Type B pancreatic cell (in vitro differentiated cells): Measurements from ENCODE around the gene KPNA6. TPM values are rescaled to one million over a fixed set of nuclear protein-coding genes. Genes with fewer than 3 reads are reported as not detected.

Experiments used
- DNase-seq: peaks from one replicate; pipeline ENCODE4 v3.0.0; 2021; ENCODE audit warnings: mixed read lengths; ENCODE audit not compliant: unreplicated experiment; ENCODE audit errors: extremely low spot score
- H3K27ac Mint-ChIP-seq: 2 replicates; pipeline ENCODE4 v1.8.0; 2021; ENCODE audit warnings: mild to moderate bottlenecking, mixed read lengths
- H3K27me3 Mint-ChIP-seq: 2 replicates; pipeline ENCODE4 v1.8.0; 2021; ENCODE audit warnings: mixed read lengths
- H3K36me3 Mint-ChIP-seq: 2 replicates; pipeline ENCODE4 v1.8.0; 2021; ENCODE audit warnings: mixed read lengths
- H3K4me1 Mint-ChIP-seq: one replicate; pipeline ENCODE4 v1.8.0; 2021; ENCODE audit warnings: mixed read lengths; ENCODE audit not compliant: unreplicated experiment
- H3K4me3 Mint-ChIP-seq: 2 replicates; pipeline ENCODE4 v1.8.0; 2021; ENCODE audit warnings: mild to moderate bottlenecking, mixed read lengths
- H3K9me3 Mint-ChIP-seq: 2 replicates; pipeline ENCODE4 v1.8.0; 2021; ENCODE audit warnings: mixed read lengths
- total RNA-seq: library from RNA; stranded (reverse); gene quantifications from 2 replicates; pipeline ENCODE4 v1.2.1, GENCODE V29; 2021; ENCODE audit warnings: low replicate concordance
- TF ChIP-seq, protein P1 (sequence below): fragments of 200-600 bp; sonication (generic); conservative IDR thresholded peaks from 2 replicates; pipeline ENCODE4 v1.5.0; 2021; ENCODE audit warnings: antibody characterized with exemption, mild to moderate bottlenecking

Gene KPNA6
- total RNA-seq, 1 donor from 2014 or later = 76.2 TPM

DNA sequence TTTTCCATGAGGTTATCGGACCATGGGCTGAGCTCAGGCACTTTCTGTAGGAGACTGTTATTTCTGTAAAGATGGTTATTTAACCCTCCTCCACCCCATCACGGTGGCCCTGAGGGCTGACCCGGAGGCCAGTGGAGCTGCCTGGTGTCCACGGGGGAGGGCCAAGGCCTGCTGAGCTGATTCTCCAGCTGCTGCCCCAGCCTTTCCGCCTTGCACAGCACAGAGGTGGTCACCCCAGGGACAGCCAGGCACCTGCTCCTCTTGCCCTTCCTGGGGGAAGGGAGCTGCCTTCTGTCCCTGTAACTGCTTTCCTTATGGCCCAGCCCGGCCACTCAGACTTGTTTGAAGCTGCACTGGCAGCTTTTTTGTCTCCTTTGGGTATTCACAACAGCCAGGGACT lies 90.0 kb downstream of the KPNA6 start:
- no peaks in the 10 kb centered on the region for H3K27me3 Mint-ChIP-seq
- TF ChIP-seq, protein P1, sequence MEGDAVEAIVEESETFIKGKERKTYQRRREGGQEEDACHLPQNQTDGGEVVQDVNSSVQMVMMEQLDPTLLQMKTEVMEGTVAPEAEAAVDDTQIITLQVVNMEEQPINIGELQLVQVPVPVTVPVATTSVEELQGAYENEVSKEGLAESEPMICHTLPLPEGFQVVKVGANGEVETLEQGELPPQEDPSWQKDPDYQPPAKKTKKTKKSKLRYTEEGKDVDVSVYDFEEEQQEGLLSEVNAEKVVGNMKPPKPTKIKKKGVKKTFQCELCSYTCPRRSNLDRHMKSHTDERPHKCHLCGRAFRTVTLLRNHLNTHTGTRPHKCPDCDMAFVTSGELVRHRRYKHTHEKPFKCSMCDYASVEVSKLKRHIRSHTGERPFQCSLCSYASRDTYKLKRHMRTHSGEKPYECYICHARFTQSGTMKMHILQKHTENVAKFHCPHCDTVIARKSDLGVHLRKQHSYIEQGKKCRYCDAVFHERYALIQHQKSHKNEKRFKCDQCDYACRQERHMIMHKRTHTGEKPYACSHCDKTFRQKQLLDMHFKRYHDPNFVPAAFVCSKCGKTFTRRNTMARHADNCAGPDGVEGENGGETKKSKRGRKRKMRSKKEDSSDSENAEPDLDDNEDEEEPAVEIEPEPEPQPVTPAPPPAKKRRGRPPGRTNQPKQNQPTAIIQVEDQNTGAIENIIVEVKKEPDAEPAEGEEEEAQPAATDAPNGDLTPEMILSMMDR = no peak
- H3K27ac Mint-ChIP-seq = peak overlapping the region; percentile 30
- H3K4me3 Mint-ChIP-seq = no peak overlapping the region
- no peak for DNase-seq
- no peaks in the 10 kb centered on the region for H3K9me3 Mint-ChIP-seq
- peaks cover 13% of the 10 kb centered on the region for H3K36me3 Mint-ChIP-seq
- H3K4me1 Mint-ChIP-seq = peaks cover 30% of the 10 kb centered on the region

DNA sequence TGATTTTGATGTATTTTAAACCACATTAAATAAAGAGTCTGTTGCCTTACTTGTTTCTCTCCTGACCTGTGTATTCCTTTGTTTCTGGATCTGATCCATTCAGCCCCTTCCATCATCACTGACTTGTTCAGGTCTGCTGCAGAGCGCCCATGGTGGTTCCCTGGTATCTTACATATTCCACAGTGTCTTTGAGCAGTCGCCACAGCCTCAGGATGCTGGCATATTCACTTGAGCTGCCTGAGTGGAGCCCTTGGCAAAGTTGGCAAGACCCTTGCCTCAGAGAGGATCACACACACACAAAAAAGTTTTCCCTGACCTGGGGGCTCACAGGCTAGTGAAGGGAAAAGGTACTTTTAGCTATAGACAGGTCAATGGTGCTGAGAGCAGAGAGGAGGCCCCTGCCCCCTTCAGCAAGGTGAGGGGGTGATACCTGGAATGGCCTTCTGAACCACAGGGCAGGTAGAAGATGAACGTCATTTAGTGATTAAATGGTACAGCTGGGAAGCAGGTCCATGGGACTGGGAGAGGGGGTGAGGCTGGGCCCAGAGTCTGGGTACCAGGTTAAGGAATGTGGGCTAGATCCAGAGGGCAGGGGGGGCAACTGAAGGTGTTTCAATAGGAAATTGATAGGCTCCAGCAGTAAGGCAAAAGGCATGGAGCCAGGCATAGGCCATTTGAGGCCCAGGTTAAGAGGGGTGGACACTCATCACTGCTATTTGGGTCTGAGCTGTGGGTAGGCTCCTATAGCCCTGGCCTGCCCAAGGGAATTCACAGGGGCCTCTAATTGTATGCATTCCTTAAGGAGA lies 90.6 kb downstream of the KPNA6 start:
- Mint-ChIP-seq H3K4me3 (peak overlapping the region; percentile 19), H3K36me3 (peaks cover 9% of the 10 kb centered on the region)

DNA sequence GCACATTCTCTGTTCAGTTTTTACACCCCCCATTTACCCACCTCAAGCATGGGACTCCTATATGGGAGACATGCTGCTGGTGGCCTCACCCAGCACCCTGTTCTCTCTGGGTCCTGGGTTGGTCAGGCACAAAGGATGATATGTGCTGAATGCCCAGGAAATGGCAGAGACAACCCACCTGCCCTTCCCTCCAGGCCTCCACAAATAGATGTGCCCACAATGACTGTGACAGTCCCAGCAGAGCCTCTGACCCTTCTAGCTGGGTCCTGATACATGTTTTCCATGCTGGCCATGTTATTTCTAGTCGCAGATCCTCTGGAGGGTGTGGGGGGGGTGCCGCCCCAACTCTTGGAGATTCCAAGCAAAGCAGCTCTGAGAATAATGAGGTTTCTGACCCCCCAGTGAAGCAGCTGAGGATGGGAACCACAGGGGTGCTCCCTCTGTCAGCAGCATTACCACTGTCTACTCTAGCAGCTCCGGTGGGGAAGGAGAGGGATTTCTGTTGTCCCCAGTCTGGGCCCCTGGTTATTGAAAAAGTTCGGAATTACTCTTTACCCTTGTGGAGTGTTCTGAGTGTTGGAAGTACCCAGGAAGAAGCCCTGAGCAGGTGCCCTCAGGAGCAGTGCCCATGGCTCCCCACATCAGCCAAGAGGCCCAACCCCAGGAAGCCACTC lies 91.3 kb downstream of the KPNA6 start:
- H3K27me3 Mint-ChIP-seq = no peaks in the 10 kb centered on the region
- no peak for DNase-seq
- H3K27ac Mint-ChIP-seq = no peak overlapping the region
- peak overlapping the region; percentile 17 for H3K4me3 Mint-ChIP-seq
- H3K4me1 Mint-ChIP-seq = peaks cover 30% of the 10 kb centered on the region
- TF ChIP-seq, protein P1 = no peak
- peaks cover 4% of the 10 kb centered on the region for H3K36me3 Mint-ChIP-seq
- no peaks in the 10 kb centered on the region for H3K9me3 Mint-ChIP-seq

More for the DNA sequence above, 90.6 kb downstream of the KPNA6 start:
- Mint-ChIP-seq H3K27me3 (no peaks in the 10 kb centered on the region), H3K4me1 (peaks cover 30% of the 10 kb centered on the region), H3K27ac (peak overlapping the region; percentile 30), H3K9me3 (no peaks in the 10 kb centered on the region)
- DNase-seq = no peak
- TF ChIP-seq, protein P1 = no peak

DNA sequence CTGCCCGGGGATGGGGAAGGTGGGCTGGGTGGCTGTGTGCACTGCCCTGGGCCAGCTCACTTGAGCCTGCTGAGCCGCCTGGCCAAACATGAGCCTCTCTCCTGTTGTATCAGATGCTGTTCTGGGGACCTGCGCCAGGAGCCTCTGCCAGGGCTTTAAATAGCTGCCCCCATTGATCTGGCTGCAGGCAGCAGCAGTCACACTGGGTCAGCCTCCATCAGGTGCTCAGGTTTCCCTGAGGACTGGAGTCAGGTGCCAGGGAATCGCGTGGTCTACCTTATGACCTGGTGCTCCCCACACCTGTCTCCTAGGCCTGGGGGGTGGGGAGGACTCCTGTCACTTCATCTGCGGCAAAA lies 91.8 kb downstream of the KPNA6 start:
- Mint-ChIP-seq H3K36me3 (peaks cover 3% of the 10 kb centered on the region), H3K4me1 (peaks cover 30% of the 10 kb centered on the region), H3K4me3 (peak overlapping the region; percentile 93), H3K27me3 (no peaks in the 10 kb centered on the region), H3K27ac (peak overlapping the region; percentile 90), H3K9me3 (no peaks in the 10 kb centered on the region)
- DNase-seq = no peak
- TF ChIP-seq, protein P1 = no peak

DNA sequence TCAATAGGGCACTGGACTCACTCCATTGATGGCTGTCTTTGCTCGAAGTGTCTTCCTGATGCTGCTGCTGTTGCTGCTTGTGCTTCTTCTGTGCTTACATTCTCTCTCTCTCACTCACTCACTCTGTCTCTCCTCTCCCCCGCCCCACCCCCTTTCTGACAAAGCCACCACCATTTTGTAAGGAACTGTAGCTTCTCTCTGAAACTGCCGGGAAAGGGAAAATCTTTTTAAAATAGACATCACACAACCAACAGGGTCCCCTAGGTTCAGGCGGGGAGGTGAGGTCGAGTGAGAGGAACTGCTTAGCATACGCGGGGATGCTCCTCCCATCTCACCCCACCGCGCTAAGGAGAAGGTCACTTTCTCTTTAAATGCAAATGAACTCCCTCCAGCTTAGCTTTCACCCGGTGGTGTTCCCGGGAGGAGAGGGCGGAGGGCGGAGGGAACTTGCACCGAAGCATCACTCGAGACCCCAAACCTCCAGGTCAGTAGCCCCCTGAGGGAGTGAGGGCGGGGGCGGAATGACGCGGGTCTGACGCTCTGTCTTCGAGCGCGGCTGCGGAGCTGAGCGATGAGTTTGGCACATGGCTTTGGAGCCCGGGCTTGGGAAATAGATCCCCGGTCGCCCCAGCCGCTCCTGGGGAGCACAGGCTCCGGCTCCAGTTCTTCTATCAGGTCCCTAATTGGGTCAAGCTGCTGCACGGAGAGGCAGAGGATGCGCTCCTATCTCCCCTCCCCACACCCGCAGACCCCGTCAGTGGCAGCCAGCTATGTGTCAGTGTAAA lies 92.6 kb downstream of the KPNA6 start, which contains the start of gene CCDC28B:
Gene CCDC28B (plus strand): TSS at position 370 of the 785 bp plus-strand sequence. CDS start 1,341 bp downstream, outside the sequence.
- H3K36me3 Mint-ChIP-seq = peaks cover 3% of the 10 kb centered on the region
- no peaks in the 10 kb centered on the region for H3K9me3 Mint-ChIP-seq
- H3K27me3 Mint-ChIP-seq = no peaks in the 10 kb centered on the region
- DNase-seq = no peak
- H3K27ac Mint-ChIP-seq = peak within 1 kb of the TSS; percentile 90
- H3K4me3 Mint-ChIP-seq = peak within 1 kb of the TSS; percentile 93
- peaks cover 30% of the 10 kb centered on the region for H3K4me1 Mint-ChIP-seq
- TF ChIP-seq, protein P1 = no peak
